ENCODE data around the gene CCNY.

- TF ChIP-seq POLR2A (IDR thresholded peaks at IDR 0.05; ENCODE audit: borderline replicate concordance, extremely low read depth, insufficient read depth, insufficient read length) (no peak), CTCF (IDR thresholded peaks at IDR 0.05 in 2 of 3, conservative IDR thresholded peaks at IDR 0.05 in 1 of 3; ENCODE audit: borderline replicate concordance in 1 of 3, insufficient read depth in 1 of 3, low read depth in 2 of 3, low read length in 2 of 3) (no peak), RAD21 (IDR thresholded peaks at IDR 0.05; ENCODE audit: low read depth) (no peak), ZFX (IDR thresholded peaks at IDR 0.05) (no peak), POLR2AphosphoS5 (IDR thresholded peaks at IDR 0.05; ENCODE audit: low read depth, low read length) (no peak), ELF1 (IDR thresholded peaks at IDR 0.05; ENCODE audit: borderline replicate concordance, low read depth) (no peak), CEBPB (IDR thresholded peaks at IDR 0.05; ENCODE audit: low read depth) (no peak), SIN3A (IDR thresholded peaks at IDR 0.05; ENCODE audit: low read depth) (no peak)
Observed at GRCh38 chr10:35428521-35428920, 92.2 kb downstream of the CCNY start.

Measured in HCT116 (cell line).